Hematopoietic multipotent progenitor cell treated with erythropoietin and hydrocortisone succinate and interleukin-3 and kit ligand, for 8 days (in vitro differentiated cells): Measurements from ENCODE around the gene FAM131A.

Experiments used
- DNase-seq: peaks from one replicate; pipeline ENCODE4 v3.0.0-alpha.2; 2015

FAM131A gene

GRCh38 chr3:184379358-184380184, 42.2 kb downstream of the FAM131A start, which contains the start of gene CHRD:
Gene CHRD (plus strand): TSS chr3:184380054. CDS start chr3:184380319, 265 bp downstream.
- DNase-seq, result no peak

DNA sequence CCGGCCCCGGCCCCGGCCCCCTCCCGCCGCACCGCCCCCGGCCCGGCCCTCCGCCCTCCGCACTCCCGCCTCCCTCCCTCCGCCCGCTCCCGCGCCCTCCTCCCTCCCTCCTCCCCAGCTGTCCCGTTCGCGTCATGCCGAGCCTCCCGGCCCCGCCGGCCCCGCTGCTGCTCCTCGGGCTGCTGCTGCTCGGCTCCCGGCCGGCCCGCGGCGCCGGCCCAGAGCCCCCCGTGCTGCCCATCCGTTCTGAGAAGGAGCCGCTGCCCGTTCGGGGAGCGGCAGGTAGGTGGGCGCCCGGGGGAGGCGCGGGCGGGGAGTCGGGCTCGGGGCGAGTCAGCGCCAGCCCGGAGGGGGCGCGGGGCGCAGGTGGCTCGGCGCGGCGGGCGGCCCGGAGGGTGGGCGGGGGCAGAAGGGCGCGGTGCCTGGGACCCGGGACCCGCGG, 42.8 kb downstream of the FAM131A start:
- no peak for DNase-seq

GRCh38 chr3:184380627-184381260, 43.3 kb downstream of the FAM131A start:
- no peak for DNase-seq

- DNase-seq, result no peak
Observed at GRCh38 chr3:184381261-184382224, 44.1 kb downstream of the FAM131A start.

DNA sequence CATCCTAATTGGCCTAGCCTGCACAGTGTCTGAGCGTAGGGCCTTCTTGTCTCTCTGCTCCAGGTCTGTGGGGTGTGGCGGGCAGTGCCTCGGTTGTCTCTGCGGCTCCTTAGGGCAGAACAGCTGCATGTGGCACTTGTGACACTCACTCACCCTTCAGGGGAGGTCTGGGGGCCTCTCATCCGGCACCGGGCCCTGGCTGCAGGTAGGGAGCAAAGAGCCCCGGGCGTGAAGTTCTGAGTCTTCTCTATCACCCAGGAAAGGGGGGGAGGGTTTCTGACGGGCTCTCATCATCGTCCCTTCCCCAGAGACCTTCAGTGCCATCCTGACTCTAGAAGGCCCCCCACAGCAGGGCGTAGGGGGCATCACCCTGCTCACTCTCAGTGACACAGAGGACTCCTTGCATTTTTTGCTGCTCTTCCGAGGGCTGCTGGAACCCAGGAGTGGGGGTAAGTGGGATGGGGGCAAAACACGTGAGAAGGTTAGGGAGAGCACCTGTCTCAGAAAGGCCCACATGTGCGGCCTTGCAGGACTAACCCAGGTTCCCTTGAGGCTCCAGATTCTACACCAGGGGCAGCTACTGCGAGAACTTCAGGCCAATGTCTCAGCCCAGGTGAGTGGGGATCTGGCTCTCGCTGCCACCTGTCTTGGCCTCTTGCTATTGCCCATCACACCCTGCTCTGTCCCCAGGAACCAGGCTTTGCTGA, 45.1 kb downstream of the FAM131A start:
- no peak for DNase-seq

GRCh38 chr3:184383033-184383740, 45.8 kb downstream of the FAM131A start:
- DNase-seq, result no peak

DNA sequence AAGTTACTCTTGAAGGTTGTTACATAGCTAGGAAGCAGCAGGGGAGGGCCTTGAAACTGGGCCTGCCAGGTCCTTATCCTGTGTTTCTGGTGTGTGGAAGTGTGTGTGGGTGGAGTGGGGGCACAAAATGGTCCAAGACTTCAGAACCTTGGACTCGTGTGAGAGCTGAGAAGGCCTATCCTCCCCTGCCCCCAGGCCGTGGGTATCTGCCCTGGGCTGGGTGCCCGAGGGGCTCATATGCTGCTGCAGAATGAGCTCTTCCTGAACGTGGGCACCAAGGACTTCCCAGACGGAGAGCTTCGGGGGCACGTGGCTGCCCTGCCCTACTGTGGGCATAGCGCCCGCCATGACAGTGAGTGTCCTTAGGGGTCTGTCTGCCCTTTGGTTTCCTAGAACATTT, 46.9 kb downstream of the FAM131A start:
- DNase-seq, result no peak

DNA sequence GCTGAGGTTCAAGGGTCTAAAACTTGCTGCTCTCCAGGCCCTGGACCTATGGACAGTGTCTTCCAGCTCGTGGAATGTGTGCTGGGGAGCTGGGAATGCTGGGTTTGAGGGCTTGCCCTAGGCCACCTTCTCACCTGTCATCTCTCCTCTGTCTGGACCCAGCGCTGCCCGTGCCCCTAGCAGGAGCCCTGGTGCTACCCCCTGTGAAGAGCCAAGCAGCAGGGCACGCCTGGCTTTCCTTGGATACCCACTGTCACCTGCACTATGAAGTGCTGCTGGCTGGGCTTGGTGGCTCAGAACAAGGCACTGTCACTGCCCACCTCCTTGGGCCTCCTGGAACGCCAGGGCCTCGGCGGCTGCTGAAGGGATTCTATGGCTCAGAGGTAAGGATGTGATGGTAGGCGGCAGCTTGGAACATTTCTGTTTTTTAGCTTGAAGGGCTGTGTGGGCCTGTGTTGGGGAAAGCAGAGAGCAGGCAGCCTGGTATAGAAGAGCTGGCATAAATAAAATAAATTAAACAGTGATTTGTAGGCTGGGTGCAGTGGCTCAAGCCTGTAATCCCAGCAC, 47.5 kb downstream of the FAM131A start:
- DNase-seq, result no peak

- DNase-seq, result no peak
Observed at GRCh38 chr3:184386047-184386806, 48.8 kb downstream of the FAM131A start.

GRCh38 chr3:184387174-184387714, 49.8 kb downstream of the FAM131A start:
- DNase-seq, result no peak

DNA sequence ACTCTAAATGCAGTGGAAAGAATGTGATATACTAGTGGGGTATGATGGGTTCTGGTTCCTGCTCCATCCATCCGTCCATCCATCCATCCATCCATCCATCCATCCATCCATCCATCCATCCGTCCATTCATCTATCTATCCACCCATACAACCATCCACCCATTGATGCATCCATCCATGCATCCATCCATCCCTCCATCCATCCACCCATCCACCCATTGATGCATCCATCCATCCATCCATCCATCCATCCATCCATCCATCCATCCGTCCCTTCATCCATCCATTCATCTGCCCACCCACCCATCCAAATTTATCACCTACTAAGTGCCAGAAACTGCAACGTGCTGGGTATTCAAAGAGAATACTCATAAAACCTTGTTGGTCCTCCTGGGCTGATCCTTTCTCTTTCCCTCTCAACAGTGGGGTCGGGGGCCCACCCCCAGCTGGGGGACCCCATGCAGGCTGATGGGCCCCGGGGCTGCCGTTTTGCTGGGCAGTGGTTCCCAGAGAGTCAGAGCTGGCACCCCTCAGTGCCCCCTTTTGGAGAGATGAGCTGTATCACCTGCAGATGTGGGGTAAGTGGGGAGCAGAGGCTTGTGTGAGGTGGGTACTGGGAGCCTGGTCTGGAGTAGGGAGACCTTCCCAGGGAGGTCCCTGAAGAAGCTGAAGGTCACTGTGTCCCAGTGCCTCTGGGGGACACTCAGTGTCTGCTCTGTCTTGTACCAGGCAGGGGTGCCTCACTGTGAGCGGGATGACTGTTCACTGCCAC, 51.0 kb downstream of the FAM131A start:
- no peak for DNase-seq

DNA sequence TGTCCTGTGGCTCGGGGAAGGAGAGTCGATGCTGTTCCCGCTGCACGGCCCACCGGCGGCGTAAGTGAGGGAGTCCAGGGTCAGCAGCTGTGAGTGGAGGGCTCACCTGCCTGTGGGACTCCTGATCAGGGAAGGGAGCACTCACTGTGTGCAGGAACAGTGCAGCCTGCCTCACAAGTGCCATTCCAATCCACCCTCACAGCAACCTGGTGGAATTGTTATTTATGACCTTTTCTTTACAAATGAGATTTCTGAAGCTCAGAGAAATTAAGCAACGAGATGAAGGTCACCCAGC, 51.5 kb downstream of the FAM131A start:
- no peak for DNase-seq

GRCh38 chr3:184389384-184389783, 52.0 kb downstream of the FAM131A start:
- no peak for DNase-seq

GRCh38 chr3:184389935-184390528, 52.6 kb downstream of the FAM131A start:
- DNase-seq, result no peak

DNA sequence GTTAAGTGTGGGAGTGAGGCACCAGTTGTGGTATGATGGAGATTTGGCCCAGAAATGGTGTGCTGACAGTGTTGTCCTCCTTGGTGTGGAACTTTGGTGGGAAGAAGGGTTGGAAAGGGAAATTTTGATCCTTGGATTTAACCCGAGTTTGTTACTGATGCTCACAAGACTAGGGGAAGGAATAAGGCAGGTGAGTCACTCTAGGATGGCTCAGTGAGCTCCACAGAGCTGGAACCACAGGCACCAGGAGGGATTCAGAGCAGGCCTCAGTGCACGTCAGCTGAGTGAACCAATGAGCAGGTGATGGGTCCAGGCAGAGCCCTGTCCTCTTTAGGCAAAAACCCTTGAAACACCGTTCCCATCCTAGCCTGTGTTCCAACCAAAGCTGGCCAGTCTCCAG, 53.9 kb downstream of the FAM131A start:
- no peak for DNase-seq

DNA sequence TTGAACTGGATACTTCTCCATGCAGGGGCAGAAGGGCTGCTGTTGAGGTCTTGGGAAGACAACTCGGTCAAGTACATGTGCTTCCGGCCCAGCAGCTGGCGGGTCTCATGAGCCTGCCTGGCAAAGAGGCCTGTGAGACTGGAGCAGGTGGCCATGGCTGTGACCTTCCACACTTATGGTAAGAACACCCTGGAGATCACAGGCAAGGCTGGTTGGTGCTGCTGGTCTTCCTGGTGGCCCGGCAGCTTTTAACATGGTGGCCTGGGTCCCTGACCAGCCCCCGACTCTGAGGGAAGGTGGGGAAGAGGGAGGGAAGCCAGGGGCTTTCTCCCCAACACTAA, 57.9 kb downstream of the FAM131A start:
- no peak for DNase-seq
